ENCODE data around the gene AKAP11.

DNA sequence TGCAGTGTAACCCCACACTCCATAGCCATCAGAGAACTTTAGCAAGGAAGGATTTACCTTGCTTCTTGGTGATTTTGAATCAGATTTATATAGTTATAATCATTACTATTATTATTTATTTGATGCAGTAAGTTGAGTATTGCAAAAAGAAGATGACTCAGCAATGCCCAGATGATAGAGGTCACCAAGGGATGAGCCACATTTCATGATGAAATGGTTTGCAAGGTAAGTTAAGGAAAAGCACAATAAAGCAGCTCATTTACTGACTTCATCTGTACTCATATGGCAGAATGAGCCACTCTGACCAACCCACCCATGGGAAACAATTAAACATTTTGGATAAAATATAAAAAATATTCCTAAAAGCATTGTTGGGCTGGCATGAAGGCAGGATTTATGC is 59.1 kb downstream of the AKAP11 start:
- no peak for TF ChIP-seq EZH2 (IDR thresholded peaks at IDR 0.05; ENCODE audit: borderline replicate concordance, low read depth, low read length, severe bottlenecking)
- TF ChIP-seq, protein P1, sequence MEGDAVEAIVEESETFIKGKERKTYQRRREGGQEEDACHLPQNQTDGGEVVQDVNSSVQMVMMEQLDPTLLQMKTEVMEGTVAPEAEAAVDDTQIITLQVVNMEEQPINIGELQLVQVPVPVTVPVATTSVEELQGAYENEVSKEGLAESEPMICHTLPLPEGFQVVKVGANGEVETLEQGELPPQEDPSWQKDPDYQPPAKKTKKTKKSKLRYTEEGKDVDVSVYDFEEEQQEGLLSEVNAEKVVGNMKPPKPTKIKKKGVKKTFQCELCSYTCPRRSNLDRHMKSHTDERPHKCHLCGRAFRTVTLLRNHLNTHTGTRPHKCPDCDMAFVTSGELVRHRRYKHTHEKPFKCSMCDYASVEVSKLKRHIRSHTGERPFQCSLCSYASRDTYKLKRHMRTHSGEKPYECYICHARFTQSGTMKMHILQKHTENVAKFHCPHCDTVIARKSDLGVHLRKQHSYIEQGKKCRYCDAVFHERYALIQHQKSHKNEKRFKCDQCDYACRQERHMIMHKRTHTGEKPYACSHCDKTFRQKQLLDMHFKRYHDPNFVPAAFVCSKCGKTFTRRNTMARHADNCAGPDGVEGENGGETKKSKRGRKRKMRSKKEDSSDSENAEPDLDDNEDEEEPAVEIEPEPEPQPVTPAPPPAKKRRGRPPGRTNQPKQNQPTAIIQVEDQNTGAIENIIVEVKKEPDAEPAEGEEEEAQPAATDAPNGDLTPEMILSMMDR (IDR thresholded peaks at IDR 0.05; ENCODE audit: borderline replicate concordance, extremely low read depth, low read length, poor library complexity, severe bottlenecking): no peak

Measured in DND-41 (cell line).